HepG2 (cell line): Measurements from ENCODE around the gene RAB6A. TPM values are rescaled to one million over a fixed set of nuclear protein-coding genes. Genes with fewer than 3 reads are reported as not detected.

ENCODE experiments used
- BRCA1 ChIP-seq: sonication (generic); formaldehyde crosslinking; IDR thresholded peaks from 2 replicates; pipeline ENCODE4 v1.4.0; 2020; ENCODE audit warnings: missing genetic modification reagents
- EEA1 ChIP-seq: sonication (generic); formaldehyde crosslinking; IDR thresholded peaks from 2 replicates; pipeline ENCODE4 v1.5.1; 2020; ENCODE audit warnings: mild to moderate bottlenecking, missing genetic modification reagents, borderline replicate concordance
- FLYWCH1 ChIP-seq: sonication (generic); formaldehyde crosslinking; IDR thresholded peaks from 2 replicates; pipeline ENCODE4 v1.8.1; 2023; ENCODE audit warnings: mild to moderate bottlenecking, missing genetic modification reagents
- FOXK1 ChIP-seq: sonication (generic); formaldehyde crosslinking; IDR thresholded peaks from 2 replicates; pipeline ENCODE4 v1.4.0; 2020; ENCODE audit warnings: low read depth, missing genetic modification reagents, borderline replicate concordance
- KLF13 ChIP-seq: sonication (generic); formaldehyde crosslinking; IDR thresholded peaks from 2 replicates; pipeline ENCODE4 v1.4.0; 2020; ENCODE audit warnings: mild to moderate bottlenecking, missing genetic modification reagents
- MXD4 ChIP-seq: IDR thresholded peaks from 2 replicates; pipeline ENCODE4 v1.6.1; 2016; ENCODE audit warnings: mild to moderate bottlenecking, missing biosample characterization, missing genetic modification reagents
- NR2F6 ChIP-seq, 2 experiments: IDR thresholded peaks; 2 replicates each; pipeline ENCODE4 v1.6.1; 2016; ENCODE audit warnings: antibody characterized with exemption in 1 of 2, mild to moderate bottlenecking in 1 of 2
- PCBP2 ChIP-seq: fragments of 200-400 bp; formaldehyde crosslinking; optimal IDR thresholded peaks from 2 replicates; pipeline ENCODE3; 2018; ENCODE audit warnings: low read length, low read depth; ENCODE audit not compliant: poor library complexity, severe bottlenecking
- PRMT3 ChIP-seq: sonication (generic); formaldehyde crosslinking; IDR thresholded peaks from 2 replicates; pipeline ENCODE4 v1.8.1; 2022; ENCODE audit warnings: low read depth, mild to moderate bottlenecking, moderate library complexity, missing genetic modification reagents, borderline replicate concordance
- RBFOX2 ChIP-seq: fragments of 200-400 bp; formaldehyde crosslinking; IDR thresholded peaks from 2 replicates; pipeline ENCODE4 v1.6.1; 2017; ENCODE audit warnings: low read depth, mild to moderate bottlenecking, low read length
- SP4 ChIP-seq: sonication (generic); formaldehyde crosslinking; IDR thresholded peaks from 2 replicates; pipeline ENCODE4 v1.8.1; 2023; ENCODE audit warnings: mild to moderate bottlenecking, missing genetic modification reagents
- ZBTB7B ChIP-seq: sonication (generic); formaldehyde crosslinking; IDR thresholded peaks from 2 replicates; pipeline ENCODE4 v1.4.0; 2020; ENCODE audit warnings: missing genetic modification reagents
- ZNF264 ChIP-seq: sonication (generic); formaldehyde crosslinking; IDR thresholded peaks from 2 replicates; pipeline ENCODE4 v1.4.0; 2020; ENCODE audit warnings: missing genetic modification reagents
- ZNF274 ChIP-seq: sonication (generic); formaldehyde crosslinking; IDR thresholded peaks from 2 replicates; pipeline ENCODE4 v1.5.1; 2020; ENCODE audit warnings: mild to moderate bottlenecking, missing genetic modification reagents
- ZNF530 ChIP-seq: sonication (generic); formaldehyde crosslinking; IDR thresholded peaks from 2 replicates; pipeline ENCODE4 v1.5.0; 2020; ENCODE audit warnings: low read depth, mild to moderate bottlenecking, missing genetic modification reagents
- ZNF543 ChIP-seq: sonication (generic); formaldehyde crosslinking; IDR thresholded peaks from 2 replicates; pipeline ENCODE4 v1.4.0; 2020; ENCODE audit warnings: mild to moderate bottlenecking, missing genetic modification reagents
- ZNF605 ChIP-seq: sonication (generic); formaldehyde crosslinking; IDR thresholded peaks from 2 replicates; pipeline ENCODE4 v1.8.0; 2022; ENCODE audit warnings: mild to moderate bottlenecking, missing genetic modification reagents
- ZNF644 ChIP-seq: IDR thresholded peaks from 2 replicates; pipeline ENCODE4 v1.6.1; 2016; ENCODE audit warnings: low read depth
- ZNF776 ChIP-seq: sonication (generic); formaldehyde crosslinking; IDR thresholded peaks from 2 replicates; pipeline ENCODE4 v1.4.0; 2020; ENCODE audit warnings: mild to moderate bottlenecking, missing genetic modification reagents
- polyA plus RNA-seq, 8 experiments: library from polyadenylated mRNA; depleted of rRNA in 3 of 8; stranded (reverse) in 7 of 8; unstranded in 1 of 8; fragments of >200 nt; fragmentation: Illumina TruSeq in 4 of 8; extraction: Trizol in 4 of 8; gene quantifications; 2 replicates each; pipeline versions ENCODE4 v1.2.1 to v1.2.3, GENCODE V29; 2011 to 2016; ENCODE audit warnings: low read depth in 4 of 8, missing spikeins in 1 of 8, mixed read lengths in 1 of 8; ENCODE audit not compliant: insufficient read depth in 1 of 8
- total RNA-seq, 5 experiments: library from RNA; depleted of rRNA; stranded (reverse); fragments of >200 nt; fragmentation: Illumina TruSeq; extraction: Trizol; gene quantifications; 2 replicates each; pipeline ENCODE4 v1.2.3, GENCODE V29; 2016; ENCODE audit warnings: low read depth in 1 of 5
- TF ChIP-seq, protein P1 (sequence below): sonication (generic); formaldehyde crosslinking; IDR thresholded peaks from 2 replicates; pipeline ENCODE4 v1.8.0; 2022; ENCODE audit warnings: mild to moderate bottlenecking, missing genetic modification reagents, moderate library complexity
- TF ChIP-seq, protein P2 (sequence below): IDR thresholded peaks from 2 replicates; pipeline ENCODE4 v1.6.1; 2016; ENCODE audit warnings: control low read depth
- TF ChIP-seq, protein P3 (sequence below): sonication (generic); formaldehyde crosslinking; IDR thresholded peaks from 2 replicates; pipeline ENCODE4 v1.8.1; 2023; ENCODE audit warnings: missing genetic modification reagents, mild to moderate bottlenecking, borderline replicate concordance
- TF ChIP-seq, protein P4 (sequence below): sonication (generic); formaldehyde crosslinking; IDR thresholded peaks from 2 replicates; pipeline ENCODE4 v1.8.1; 2023; ENCODE audit warnings: mild to moderate bottlenecking, moderate library complexity, missing genetic modification reagents
- TF ChIP-seq, protein P5 (sequence below): sonication (generic); formaldehyde crosslinking; IDR thresholded peaks from 2 replicates; pipeline ENCODE4 v1.8.1; 2023; ENCODE audit warnings: missing genetic modification reagents, inconsistent platforms, borderline replicate concordance

Gene RAB6A
- total and polyA plus RNA-seq, 2 of the 13 experiments (the other 11 are each of a cell fraction or from before 2014, with no cell fraction given): 74.3 to 121 TPM

DNA sequence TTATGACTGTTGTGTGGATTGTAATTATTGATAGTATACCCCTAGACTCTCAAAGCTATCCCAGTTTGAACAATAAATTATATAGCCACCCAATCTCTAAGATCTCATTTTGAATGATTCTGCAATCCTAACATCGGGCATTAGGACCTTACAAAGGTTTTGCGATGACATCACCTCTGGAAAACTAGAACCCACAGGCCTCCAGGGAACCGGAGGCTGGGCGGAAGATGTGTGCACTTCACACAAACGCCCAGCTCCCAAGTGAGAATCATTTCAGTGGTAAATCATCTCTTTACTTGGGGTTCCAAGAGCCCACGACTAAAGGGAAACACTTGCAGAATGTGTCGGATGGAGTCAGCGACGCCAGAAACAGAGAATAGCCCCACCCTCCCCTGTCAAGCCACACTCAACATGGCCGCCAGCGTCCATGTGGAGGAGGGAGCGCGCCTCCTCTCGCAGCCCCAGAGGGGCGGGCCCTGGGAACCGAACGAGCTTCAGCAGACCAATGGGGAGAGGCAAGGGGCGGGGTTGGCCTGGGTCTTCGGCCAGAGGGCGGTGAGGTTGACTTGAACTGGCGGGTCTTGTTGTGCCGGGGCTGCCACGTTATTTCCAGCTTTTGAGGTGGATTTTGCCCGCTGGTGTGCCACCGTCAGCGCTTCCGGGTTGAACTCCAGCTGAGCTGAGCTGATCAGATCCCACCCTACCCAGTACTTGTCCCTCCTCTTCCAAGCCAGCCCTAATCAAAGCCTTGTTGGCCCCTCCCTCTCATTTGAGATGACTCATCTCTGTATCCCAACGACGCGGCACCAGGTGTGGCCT, 18.4 kb upstream of the RAB6A start (continued):
- TF ChIP-seq, protein P1, sequence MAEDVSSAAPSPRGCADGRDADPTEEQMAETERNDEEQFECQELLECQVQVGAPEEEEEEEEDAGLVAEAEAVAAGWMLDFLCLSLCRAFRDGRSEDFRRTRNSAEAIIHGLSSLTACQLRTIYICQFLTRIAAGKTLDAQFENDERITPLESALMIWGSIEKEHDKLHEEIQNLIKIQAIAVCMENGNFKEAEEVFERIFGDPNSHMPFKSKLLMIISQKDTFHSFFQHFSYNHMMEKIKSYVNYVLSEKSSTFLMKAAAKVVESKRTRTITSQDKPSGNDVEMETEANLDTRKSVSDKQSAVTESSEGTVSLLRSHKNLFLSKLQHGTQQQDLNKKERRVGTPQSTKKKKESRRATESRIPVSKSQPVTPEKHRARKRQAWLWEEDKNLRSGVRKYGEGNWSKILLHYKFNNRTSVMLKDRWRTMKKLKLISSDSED (CRISPR knock-in tag): no peak
- peak; percentile 97 for TF ChIP-seq SP4 (CRISPR knock-in tag)
- TF ChIP-seq, protein P2, sequence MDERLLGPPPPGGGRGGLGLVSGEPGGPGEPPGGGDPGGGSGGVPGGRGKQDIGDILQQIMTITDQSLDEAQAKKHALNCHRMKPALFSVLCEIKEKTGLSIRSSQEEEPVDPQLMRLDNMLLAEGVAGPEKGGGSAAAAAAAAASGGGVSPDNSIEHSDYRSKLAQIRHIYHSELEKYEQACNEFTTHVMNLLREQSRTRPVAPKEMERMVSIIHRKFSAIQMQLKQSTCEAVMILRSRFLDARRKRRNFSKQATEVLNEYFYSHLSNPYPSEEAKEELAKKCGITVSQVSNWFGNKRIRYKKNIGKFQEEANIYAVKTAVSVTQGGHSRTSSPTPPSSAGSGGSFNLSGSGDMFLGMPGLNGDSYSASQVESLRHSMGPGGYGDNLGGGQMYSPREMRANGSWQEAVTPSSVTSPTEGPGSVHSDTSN (CRISPR knock-in tag): no peak
- no peak for TF ChIP-seq ZNF530 (CRISPR knock-in tag)
- peak; percentile 63; the same call in 1 of the 2 replicates for TF ChIP-seq ZBTB7B (CRISPR knock-in tag)
- peak; percentile 75 for TF ChIP-seq MXD4 (CRISPR knock-in tag)
- no peak for TF ChIP-seq BRCA1
- TF ChIP-seq ZNF274: 0 out of 2 replicates have a peak, but pooled peaks have one; percentile 33
- TF ChIP-seq NR2F6 (IDR thresholded peaks at IDR 0.05): 0 out of 2 replicates have a peak, but pooled peaks have one; percentile 21
- TF ChIP-seq NR2F6 (CRISPR knock-in tag; IDR thresholded peaks at IDR 0.05): peak; percentile 30; the same call in 1 of the 2 replicates
- peak; percentile 88 for TF ChIP-seq RBFOX2
- TF ChIP-seq, protein P3, sequence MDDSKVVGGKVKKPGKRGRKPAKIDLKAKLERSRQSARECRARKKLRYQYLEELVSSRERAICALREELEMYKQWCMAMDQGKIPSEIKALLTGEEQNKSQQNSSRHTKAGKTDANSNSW: peak; percentile 81; the same call in 1 of the 2 replicates
- no peak for TF ChIP-seq FLYWCH1
- no peak for TF ChIP-seq ZNF776 (CRISPR knock-in tag)
- TF ChIP-seq FOXK1 (CRISPR knock-in tag): peak; percentile 65; the same call in 1 of the 2 replicates
- TF ChIP-seq ZNF605 (CRISPR knock-in tag): peak; percentile 65
- TF ChIP-seq EEA1: no peak
- TF ChIP-seq, protein P4, sequence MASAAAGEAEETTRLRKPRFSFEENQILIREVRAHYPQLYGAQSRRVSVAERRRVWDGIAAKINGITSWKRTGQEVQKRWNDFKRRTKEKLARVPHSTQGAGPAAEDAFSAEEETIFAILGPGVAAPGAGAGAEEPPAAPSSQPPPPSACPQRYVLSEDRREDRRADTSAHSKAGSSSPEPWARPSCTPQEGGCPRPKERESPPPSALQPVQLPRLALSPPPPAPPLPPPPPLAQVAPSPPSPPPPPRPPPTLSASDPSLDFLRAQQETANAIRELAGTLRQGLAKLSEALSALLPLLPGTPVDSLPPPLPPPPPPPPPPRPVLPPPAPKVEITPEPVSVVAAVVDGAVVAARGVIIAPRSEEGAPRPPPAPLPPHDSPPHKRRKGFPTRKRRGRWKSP (CRISPR knock-in tag): 0 out of 2 replicates have a peak, but pooled peaks have one; percentile 17
- no peak for TF ChIP-seq ZNF264 (CRISPR knock-in tag)
- TF ChIP-seq PRMT3 (CRISPR knock-in tag): no peak
- no peak for TF ChIP-seq ZNF644 (CRISPR knock-in tag)
- no peak for TF ChIP-seq PCBP2
- TF ChIP-seq ZNF543 (CRISPR knock-in tag): no peak; the same call in 1 of the 2 replicates
- TF ChIP-seq KLF13 (CRISPR knock-in tag): no peak
- TF ChIP-seq, protein P5, sequence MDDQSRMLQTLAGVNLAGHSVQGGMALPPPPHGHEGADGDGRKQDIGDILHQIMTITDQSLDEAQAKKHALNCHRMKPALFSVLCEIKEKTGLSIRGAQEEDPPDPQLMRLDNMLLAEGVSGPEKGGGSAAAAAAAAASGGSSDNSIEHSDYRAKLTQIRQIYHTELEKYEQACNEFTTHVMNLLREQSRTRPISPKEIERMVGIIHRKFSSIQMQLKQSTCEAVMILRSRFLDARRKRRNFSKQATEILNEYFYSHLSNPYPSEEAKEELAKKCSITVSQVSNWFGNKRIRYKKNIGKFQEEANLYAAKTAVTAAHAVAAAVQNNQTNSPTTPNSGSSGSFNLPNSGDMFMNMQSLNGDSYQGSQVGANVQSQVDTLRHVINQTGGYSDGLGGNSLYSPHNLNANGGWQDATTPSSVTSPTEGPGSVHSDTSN (CRISPR knock-in tag): no peak
